ENCODE measurements around the gene GKN1. TPM values are rescaled to one million over a fixed set of nuclear protein-coding genes. Genes with fewer than 3 reads are reported as not detected.

Gene GKN1
- total and polyA plus RNA-seq, 2 donors (not counting 3 experiments of a cell fraction or from before 2014, with no cell fraction given): not detected

DNA sequence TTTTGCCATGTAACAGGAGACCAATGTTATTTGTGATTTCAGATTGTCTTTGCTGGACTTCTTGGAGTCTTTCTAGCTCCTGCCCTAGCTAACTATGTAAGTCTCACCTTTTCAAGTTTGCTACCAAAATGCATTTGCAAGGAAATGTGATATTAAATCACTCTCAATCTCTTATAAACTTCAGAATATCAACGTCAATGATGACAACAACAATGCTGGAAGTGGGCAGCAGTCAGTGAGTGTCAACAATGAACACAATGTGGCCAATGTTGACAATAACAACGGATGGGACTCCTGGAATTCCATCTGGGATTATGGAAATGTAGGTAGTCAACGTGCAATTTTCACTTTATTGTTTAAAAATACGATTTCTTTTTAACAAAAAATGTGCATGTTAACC is 3.0 kb downstream of the GKN1 start:
- H3K79me2 ChIP-seq (ENCODE audit: control insufficient read depth, insufficient read depth, low read length): no peaks in the 10 kb centered on the region
- no peaks in the 10 kb centered on the region for H3K9me1 ChIP-seq (replicated peaks; ENCODE audit: control insufficient read depth, extremely low read depth, insufficient read depth, low read length)
- H3K4me2 ChIP-seq (ENCODE audit: insufficient read depth, low read length): no peak overlapping the region
- TF ChIP-seq JUN (IDR thresholded peaks at IDR 0.05; ENCODE audit: borderline replicate concordance, insufficient read depth, insufficient read length, low read depth): no peak
- TF ChIP-seq GATA2 (IDR thresholded peaks at IDR 0.05; ENCODE audit: insufficient read depth, insufficient read length, low read depth, low read length): no peak
- TF ChIP-seq POLR2AphosphoS5 (IDR thresholded peaks at IDR 0.05; ENCODE audit: insufficient read depth, low read depth, low read length): no peak
- TF ChIP-seq, protein P1, sequence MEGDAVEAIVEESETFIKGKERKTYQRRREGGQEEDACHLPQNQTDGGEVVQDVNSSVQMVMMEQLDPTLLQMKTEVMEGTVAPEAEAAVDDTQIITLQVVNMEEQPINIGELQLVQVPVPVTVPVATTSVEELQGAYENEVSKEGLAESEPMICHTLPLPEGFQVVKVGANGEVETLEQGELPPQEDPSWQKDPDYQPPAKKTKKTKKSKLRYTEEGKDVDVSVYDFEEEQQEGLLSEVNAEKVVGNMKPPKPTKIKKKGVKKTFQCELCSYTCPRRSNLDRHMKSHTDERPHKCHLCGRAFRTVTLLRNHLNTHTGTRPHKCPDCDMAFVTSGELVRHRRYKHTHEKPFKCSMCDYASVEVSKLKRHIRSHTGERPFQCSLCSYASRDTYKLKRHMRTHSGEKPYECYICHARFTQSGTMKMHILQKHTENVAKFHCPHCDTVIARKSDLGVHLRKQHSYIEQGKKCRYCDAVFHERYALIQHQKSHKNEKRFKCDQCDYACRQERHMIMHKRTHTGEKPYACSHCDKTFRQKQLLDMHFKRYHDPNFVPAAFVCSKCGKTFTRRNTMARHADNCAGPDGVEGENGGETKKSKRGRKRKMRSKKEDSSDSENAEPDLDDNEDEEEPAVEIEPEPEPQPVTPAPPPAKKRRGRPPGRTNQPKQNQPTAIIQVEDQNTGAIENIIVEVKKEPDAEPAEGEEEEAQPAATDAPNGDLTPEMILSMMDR (IDR thresholded peaks at IDR 0.05; ENCODE audit: extremely low read depth in 1 of 2, insufficient read depth in 1 of 2, low read depth in 1 of 2, low read length in 2 of 2): no peak
- TF ChIP-seq, protein P2, sequence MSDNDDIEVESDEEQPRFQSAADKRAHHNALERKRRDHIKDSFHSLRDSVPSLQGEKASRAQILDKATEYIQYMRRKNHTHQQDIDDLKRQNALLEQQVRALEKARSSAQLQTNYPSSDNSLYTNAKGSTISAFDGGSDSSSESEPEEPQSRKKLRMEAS (IDR thresholded peaks at IDR 0.05; ENCODE audit: insufficient read depth, insufficient read length): no peak
- no peak for TF ChIP-seq MYC (IDR thresholded peaks at IDR 0.05; ENCODE audit: low read depth, low read length)
- TF ChIP-seq POLR2A (IDR thresholded peaks at IDR 0.05; ENCODE audit: low read depth, low read length): no peak
- TF ChIP-seq EZH2 (IDR thresholded peaks at IDR 0.05; ENCODE audit: borderline replicate concordance, low read depth, low read length, severe bottlenecking): no peak
- no peak for TF ChIP-seq FOS (IDR thresholded peaks at IDR 0.05; ENCODE audit: borderline replicate concordance, insufficient read depth, low read length)
- no peak overlapping the region for H3K9ac ChIP-seq (replicated peaks; ENCODE audit: extremely low read depth, insufficient read depth, low read length)
- dilution Hi-C loops (cut with MboI; ENCODE audit: extremely low pct_ligation_motif_present, low sequenced_read_pairs): no loop called here
- DNase-seq (ENCODE audit: low read depth, low spot score): no peak
- H3K4me3 ChIP-seq (replicated peaks in 1 of 3; ENCODE audit: insufficient read depth in 1 of 3, low read depth in 1 of 3, low read length in 3 of 3): no peak overlapping the region
- intact Hi-C loops (cut with micrococcal nuclease): no loop called here
- POLR2A ChIA-PET: no interaction called here
- no peak overlapping the region for H2AFZ ChIP-seq (ENCODE audit: low read depth, low read length)
- peaks cover 21 to 24% of the 10 kb centered on the region in 2 experiments for H3K27me3 ChIP-seq (ENCODE audit: control insufficient read depth in 2 of 2, insufficient read depth in 2 of 2, low read length in 2 of 2)
- BruUV-seq (replicated peaks): no TSS peak
- CTCF ChIA-PET: no interaction called here
- H4K20me1 ChIP-seq (replicated peaks; ENCODE audit: control insufficient read depth, extremely low read depth, insufficient read depth, low read length): no peaks in the 10 kb centered on the region
- H3K9me3 ChIP-seq (replicated peaks; ENCODE audit: control insufficient read depth, insufficient read depth, low read length): no peaks in the 10 kb centered on the region
- no peak for FAIRE-seq
- no peaks in the 10 kb centered on the region for H3K36me3 ChIP-seq (ENCODE audit: control insufficient read depth in 2 of 2, extremely low read depth in 1 of 2, insufficient read depth in 2 of 2, low read length in 2 of 2)
- no peak overlapping the region for H3K27ac ChIP-seq (ENCODE audit: insufficient read depth, low read depth, low read length)
- no peaks in the 10 kb centered on the region for H3K4me1 ChIP-seq (ENCODE audit: control insufficient read depth, extremely low read depth, insufficient read depth, low read length)

Data from endothelial cell of umbilical vein (primary cell).